SKM-1 treated with dmso at 0.1 percent for 144 hours (cell line): ENCODE results near the gene C4orf46.
A peak's percentile ranks its signal among the peaks of the same experiment; 100 is the strongest.
"Not testable (repeated sequence)": the region's sequence is repeated elsewhere in the genome, so short reads cannot be mapped to it uniquely, and the experiment has no call there.

Experiments
- DNase-seq: peaks from one replicate; lab custom pipeline; 2025; ENCODE audit not compliant: unreplicated experiment; lab: John Stamatoyannopoulos, UW

C4orf46 gene

GRCh38 chr4:158671665-158671914 is at the start of gene C4orf46:
Gene C4orf46, minus strand, starts transcription at chr4:158671887. Its CDS starts 86 bp downstream, at chr4:158671801.
- no peak for DNase-seq

GRCh38 chr4:158715802-158716201 is 44.1 kb upstream of the C4orf46 start:
- DNase-seq = no peak

GRCh38 chr4:158714937-158715336 is 43.2 kb upstream of the C4orf46 start:
- DNase-seq = no peak

- not testable (repeated sequence) for DNase-seq
These were observed 40.9 kb upstream of the C4orf46 start for GRCh38 chr4:158712622-158713021.

- no peak for DNase-seq
These were observed 39.1 kb upstream of the C4orf46 start for GRCh38 chr4:158710814-158711213.

GRCh38 chr4:158704274-158704673 is 32.6 kb upstream of the C4orf46 start:
- no peak for DNase-seq

GRCh38 chr4:158688813-158689212 is 17.1 kb upstream of the C4orf46 start:
- no peak for DNase-seq

GRCh38 chr4:158682066-158682465 is 10.4 kb upstream of the C4orf46 start:
- DNase-seq = no peak

GRCh38 chr4:158681629-158682028 is 9.9 kb upstream of the C4orf46 start:
- no peak for DNase-seq

- DNase-seq = no peak
These were observed 7.1 kb upstream of the C4orf46 start for GRCh38 chr4:158678767-158679166.

GRCh38 chr4:158676076-158676475 is 4.4 kb upstream of the C4orf46 start:
- no peak for DNase-seq

- no peak for DNase-seq
These were observed 1.9 kb upstream of the C4orf46 start for GRCh38 chr4:158673633-158674032.

GRCh38 chr4:158671915-158672806 is 474 bp upstream of the C4orf46 start, which contains the start of gene ETFDH:
Gene ETFDH, plus strand, starts transcription at chr4:158672296. Its CDS starts 161 bp downstream, at chr4:158672457.
- peak; percentile 100 for DNase-seq

- DNase-seq = peak; percentile 44
These were observed 567 bp downstream of the C4orf46 start for GRCh38 chr4:158670975-158671664.

- no peak for DNase-seq
These were observed 2.4 kb downstream of the C4orf46 start for GRCh38 chr4:158669310-158669709.

GRCh38 chr4:158667651-158668198 is 4.0 kb downstream of the C4orf46 start:
- DNase-seq = peak; percentile 60

- DNase-seq = no peak
These were observed 4.8 kb downstream of the C4orf46 start for GRCh38 chr4:158666892-158667291.

- DNase-seq = no peak
These were observed 6.9 kb downstream of the C4orf46 start for GRCh38 chr4:158664806-158665205.

GRCh38 chr4:158663707-158664625 is 7.7 kb downstream of the C4orf46 start:
- DNase-seq = peak; percentile 67

GRCh38 chr4:158663255-158663654 is 8.4 kb downstream of the C4orf46 start:
- peak; percentile 14 for DNase-seq

GRCh38 chr4:158657291-158657690 is 14.4 kb downstream of the C4orf46 start:
- DNase-seq = no peak
